Prostate gland (tissue), 2 donors: ENCODE results near the gene TSC22D3. TPM values are rescaled to one million over a fixed set of nuclear protein-coding genes. Genes with fewer than 3 reads are reported as not detected.

ENCODE experiments used
- DNase-seq: peaks from one replicate; pipeline ENCODE4 v3.0.0-alpha.2; 2019; ENCODE audit warnings: low spot score
- H3K27ac ChIP-seq, 2 donors: fragments of 200-600 bp; sonication (generic); 2 replicates each; pipeline ENCODE4 v1.5.1; 2017 to 2019
- H3K27me3 ChIP-seq: fragments of 200-600 bp; sonication (generic); replicated peaks from 2 replicates; pipeline ENCODE4 v1.5.1; 2019; ENCODE audit not compliant: insufficient read depth
- H3K36me3 ChIP-seq, 2 donors: fragments of 200-600 bp; sonication (generic); 1 replicate in 1 of 2; 2 replicates in 1 of 2; pipeline versions ENCODE4 v1.5.1 to v1.8.1; 2017 to 2019
- H3K4me1 ChIP-seq: fragments of 200-600 bp; sonication (generic); replicated peaks from 2 replicates; pipeline ENCODE4 v1.5.1; 2019
- H3K4me3 ChIP-seq, 2 donors: fragments of 200-600 bp; sonication (generic); 2 replicates each; pipeline ENCODE4 v1.5.1; 2017 to 2019
- H3K9me3 ChIP-seq: fragments of 200-600 bp; sonication (generic); 2 replicates; pipeline ENCODE4 v1.5.1; 2017
- CTCF ChIP-seq, 4 experiments: fragments of 200-600 bp in 2 of 4; fragments of 450-650 bp in 2 of 4; sonication (generic) in 2 of 4; IDR thresholded peaks; 1 replicate in 3 of 4; 2 replicates in 1 of 4; pipeline ENCODE4 v1.5.1; 2016 to 2019; ENCODE audit warnings: antibody characterized with exemption in 4 of 4, mild to moderate bottlenecking in 2 of 4, moderate library complexity in 2 of 4
- POLR2A ChIP-seq: fragments of 450-650 bp; IDR thresholded peaks from one replicate; pipeline ENCODE4 v1.6.1; 2016; ENCODE audit warnings: antibody characterized with exemption, mild to moderate bottlenecking
- POLR2AphosphoS5 ChIP-seq: sonication (generic); formaldehyde crosslinking; IDR thresholded peaks from one replicate; pipeline ENCODE4 v1.6.1; 2017; ENCODE audit warnings: antibody characterized with exemption
- WGBS: methylation state at CpG from one replicate; pipeline ENCODE4 v1.1.5; 2018; 5-methylcytosine and 5-hydroxymethylcytosine counted together
- intact Hi-C: fragments of 100-400 bp; cut with DNase I; formaldehyde crosslinking; loops from one replicate; pipeline ENCODE4 v1.14.2; 2022
- total RNA-seq, 2 donors: library from RNA; depleted of rRNA; stranded (reverse); fragments of >200 nt; gene quantifications; one replicate each; pipeline ENCODE4 v1.1.0, GENCODE V29; 2016

The TSC22D3 gene
- total RNA-seq, 2 donors from 2014 or later, result 480 to 1,164 TPM

GRCh38 chrX:107769581-107770317 is 5.8 kb downstream of the TSC22D3 start:
- intact Hi-C loops, result loop anchor here (10.0 kb wide), 1 partner anchor 765 kb away; the partner anchor contains the start of gene MORC4
- Histone ChIP-seq H3K4me3 (no peak overlapping the region), H3K27ac (peak overlapping the region in 1 of 2 donors; percentile 56), H3K4me1 (no peaks in the 10 kb centered on the region), H3K36me3 (no peaks in the 10 kb centered on the region), H3K27me3 (no peaks in the 10 kb centered on the region), H3K9me3 (no peaks in the 10 kb centered on the region)
- TF ChIP-seq POLR2AphosphoS5 (no peak), CTCF (IDR thresholded peaks at IDR 0.05) (no peak), POLR2A (no peak)
- WGBS, result 95% methylated on average over 7 of the region's 7 CpGs
- no peak for DNase-seq

- H3K36me3 ChIP-seq, result no peaks in the 10 kb centered on the region
- H3K4me3 ChIP-seq, result no peak overlapping the region
- H3K27ac ChIP-seq, result peak overlapping the region in 1 of 2 donors; percentile 15
- no peaks in the 10 kb centered on the region for H3K27me3 ChIP-seq
- TF ChIP-seq POLR2A (no peak), CTCF (IDR thresholded peaks at IDR 0.05) (no peak), POLR2AphosphoS5 (no peak)
- H3K9me3 ChIP-seq, result no peaks in the 10 kb centered on the region
- 100% methylated on average over 3 of the region's 3 CpGs for WGBS
- intact Hi-C loops, result no loop called here
- H3K4me1 ChIP-seq, result no peaks in the 10 kb centered on the region
- DNase-seq, result no peak
These were observed 7.5 kb downstream of the TSC22D3 start for GRCh38 chrX:107768051-107768450.

- Histone ChIP-seq H3K9me3 (no peaks in the 10 kb centered on the region), H3K27ac (peak overlapping the region; percentile 26 to 38), H3K4me3 (no peak overlapping the region), H3K4me1 (no peaks in the 10 kb centered on the region), H3K36me3 (no peaks in the 10 kb centered on the region), H3K27me3 (no peaks in the 10 kb centered on the region)
- DNase-seq, result no peak
- TF ChIP-seq CTCF (IDR thresholded peaks at IDR 0.05) (no peak), POLR2AphosphoS5 (no peak), POLR2A (no peak)
- 43% methylated on average over 5 of the region's 8 CpGs for WGBS
- intact Hi-C loops, result no loop called here
These were observed 9.0 kb downstream of the TSC22D3 start for GRCh38 chrX:107766470-107767150.

- intact Hi-C loops, result no loop called here
- TF ChIP-seq POLR2A (no peak), CTCF (IDR thresholded peaks at IDR 0.05) (no peak), POLR2AphosphoS5 (no peak)
- H3K4me3 ChIP-seq, result no peak overlapping the region
- H3K9me3 ChIP-seq, result no peaks in the 10 kb centered on the region
- 98% methylated on average over 10 of the region's 11 CpGs for WGBS
- H3K27ac ChIP-seq, result no peak overlapping the region
- no peak for DNase-seq
- no peaks in the 10 kb centered on the region for H3K27me3 ChIP-seq
- no peaks in the 10 kb centered on the region for H3K4me1 ChIP-seq
- no peaks in the 10 kb centered on the region for H3K36me3 ChIP-seq
These were observed 10.6 kb downstream of the TSC22D3 start for GRCh38 chrX:107764845-107765608.
